Keratinocyte (primary cell): ENCODE results near the gene ZCCHC24. TPM values are rescaled to one million over a fixed set of nuclear protein-coding genes. Genes with fewer than 3 reads are reported as not detected.

ENCODE experiments used
- DNase-seq: peaks from one replicate; pipeline ENCODE4 v3.0.0-alpha.2; 2011; ENCODE audit warnings: low read depth, missing footprints, low spot score
- FAIRE-seq: peaks from 2 replicates; lab custom pipeline; 2011; peaks lifted over from hg19 to GRCh38; lab: Jason Lieb, UNC
- H2AFZ ChIP-seq: 2 replicates; pipeline ENCODE4 v1.6.0; 2012; ENCODE audit warnings: low read length, control low read depth, inconsistent platforms; ENCODE audit not compliant: control insufficient read depth
- H3K27ac ChIP-seq: 2 replicates; pipeline ENCODE4 v1.5.1; 2011; ENCODE audit warnings: low read length; ENCODE audit not compliant: control insufficient read depth, insufficient read depth
- H3K27me3 ChIP-seq: 3 replicates; pipeline ENCODE4 v1.6.0; 2011; ENCODE audit warnings: low read length; ENCODE audit not compliant: control insufficient read depth, insufficient read depth; ENCODE audit errors: extremely low read depth
- H3K36me3 ChIP-seq, 2 experiments: 2 replicates in 1 of 2; 3 replicates in 1 of 2; pipeline ENCODE4 v1.5.1; 2011; ENCODE audit warnings: low read length in 2 of 2, mild to moderate bottlenecking in 1 of 2; ENCODE audit not compliant: control insufficient read depth in 2 of 2, insufficient read depth in 2 of 2; ENCODE audit errors: extremely low read depth in 1 of 2
- H3K4me1 ChIP-seq: 3 replicates; pipeline ENCODE4 v1.5.1; 2011; ENCODE audit warnings: low read length; ENCODE audit not compliant: control insufficient read depth, insufficient read depth; ENCODE audit errors: extremely low read depth
- H3K4me2 ChIP-seq: 3 replicates; pipeline ENCODE4 v1.6.0; 2011; ENCODE audit warnings: low read depth, low read length; ENCODE audit not compliant: control insufficient read depth, insufficient read depth; ENCODE audit errors: extremely low read depth
- H3K4me3 ChIP-seq, 3 experiments: fragments of 200-600 bp in 1 of 3; sonication (generic) in 1 of 3; 2 replicates in 2 of 3; 3 replicates in 1 of 3; pipeline ENCODE4 v1.5.1; 2011 to 2016; ENCODE audit warnings: low read length in 3 of 3, mild to moderate bottlenecking in 3 of 3, control low read depth in 2 of 3, inconsistent platforms in 1 of 3, low read depth in 1 of 3, mixed read lengths in 1 of 3, mixed run types in 1 of 3, moderate library complexity in 1 of 3; ENCODE audit not compliant: control insufficient read depth in 2 of 3, insufficient read depth in 2 of 3; ENCODE audit errors: extremely low read depth in 1 of 3
- H3K79me2 ChIP-seq: 2 replicates; pipeline ENCODE4 v1.6.0; 2012; ENCODE audit warnings: low read length; ENCODE audit not compliant: control insufficient read depth, insufficient read depth
- H3K9ac ChIP-seq: 3 replicates; pipeline ENCODE4 v1.6.0; 2011; ENCODE audit warnings: low read length; ENCODE audit not compliant: control insufficient read depth, insufficient read depth; ENCODE audit errors: extremely low read depth
- H3K9me1 ChIP-seq: 3 replicates; pipeline ENCODE4 v1.6.0; 2011; ENCODE audit warnings: low read length; ENCODE audit not compliant: control insufficient read depth, insufficient read depth; ENCODE audit errors: extremely low read depth
- H3K9me3 ChIP-seq: 2 replicates; pipeline ENCODE4 v1.5.1; 2012; ENCODE audit warnings: low read depth, low read length; ENCODE audit not compliant: control insufficient read depth
- H4K20me1 ChIP-seq: 3 replicates; pipeline ENCODE4 v1.6.0; 2011; ENCODE audit warnings: low read length; ENCODE audit not compliant: control insufficient read depth, insufficient read depth; ENCODE audit errors: extremely low read depth
- EZH2 ChIP-seq: IDR thresholded peaks from one replicate; pipeline ENCODE4 v1.6.1; 2012; ENCODE audit warnings: inconsistent platforms, mild to moderate bottlenecking, low read length, moderate library complexity
- dilution Hi-C: fragments of 300-500 bp; cut with MboI; formaldehyde crosslinking; loops from one replicate; pipeline ENCODE4 v1.7.0; 2020; ENCODE audit warnings: low sequenced_read_pairs; ENCODE audit not compliant: extremely low pct_ligation_motif_present
- polyA plus RNA-seq, 5 experiments: library from polyadenylated mRNA; depleted of rRNA in 3 of 5; stranded (reverse) in 3 of 5; stranded (forward) in 1 of 5; unstranded in 1 of 5; fragments of >200 nt; gene quantifications; 1 replicate in 1 of 5; 2 replicates in 3 of 5; 3 replicates in 1 of 5; pipeline versions ENCODE4 v1.2.1 to v1.2.3, GENCODE V29; 2011 to 2012; ENCODE audit warnings: missing spikeins in 2 of 5, low read depth in 1 of 5, low replicate concordance in 1 of 5
- TF ChIP-seq, protein P1 (sequence below), 3 experiments: IDR thresholded peaks in 1 of 3; conservative IDR thresholded peaks in 1 of 3; optimal IDR thresholded peaks in 1 of 3; 2 replicates in 2 of 3; 3 replicates in 1 of 3; pipeline versions ENCODE3 to v1.5.1; 2011; ENCODE audit warnings: low read length in 3 of 3, mild to moderate bottlenecking in 3 of 3, moderate library complexity in 2 of 3, control low read depth in 1 of 3, inconsistent platforms in 1 of 3; ENCODE audit not compliant: insufficient read depth in 2 of 3; ENCODE audit errors: extremely low read depth in 1 of 3

ZCCHC24 gene
- polyA plus RNA-seq, 1 donor (not counting 4 experiments of a cell fraction or from before 2014, with no cell fraction given): 0.96 TPM

DNA sequence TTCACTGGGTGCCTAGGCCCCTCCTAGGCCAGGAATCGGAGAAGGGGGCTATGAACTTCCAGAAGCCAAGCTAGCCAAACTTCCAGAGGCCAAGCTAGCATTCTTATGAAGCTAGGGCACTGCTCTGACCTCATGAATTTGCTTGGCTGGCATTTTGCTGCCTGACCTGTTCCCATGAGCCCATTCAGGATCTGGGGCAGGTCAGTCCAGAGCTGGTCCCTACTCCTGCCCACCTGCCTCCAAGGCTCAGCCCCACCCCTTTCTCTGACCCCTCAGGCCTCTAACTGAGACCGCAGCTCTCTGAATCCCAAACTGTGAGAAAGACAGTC lies 99.4 kb downstream of the ZCCHC24 start:
- H3K9me1 ChIP-seq: peaks cover 5% of the 10 kb centered on the region
- dilution Hi-C loops: no loop called here
- H2AFZ ChIP-seq: no peak overlapping the region
- DNase-seq: no peak
- H3K4me3 ChIP-seq: no peak overlapping the region
- H3K4me1 ChIP-seq: peaks cover 30% of the 10 kb centered on the region
- TF ChIP-seq, protein P1, sequence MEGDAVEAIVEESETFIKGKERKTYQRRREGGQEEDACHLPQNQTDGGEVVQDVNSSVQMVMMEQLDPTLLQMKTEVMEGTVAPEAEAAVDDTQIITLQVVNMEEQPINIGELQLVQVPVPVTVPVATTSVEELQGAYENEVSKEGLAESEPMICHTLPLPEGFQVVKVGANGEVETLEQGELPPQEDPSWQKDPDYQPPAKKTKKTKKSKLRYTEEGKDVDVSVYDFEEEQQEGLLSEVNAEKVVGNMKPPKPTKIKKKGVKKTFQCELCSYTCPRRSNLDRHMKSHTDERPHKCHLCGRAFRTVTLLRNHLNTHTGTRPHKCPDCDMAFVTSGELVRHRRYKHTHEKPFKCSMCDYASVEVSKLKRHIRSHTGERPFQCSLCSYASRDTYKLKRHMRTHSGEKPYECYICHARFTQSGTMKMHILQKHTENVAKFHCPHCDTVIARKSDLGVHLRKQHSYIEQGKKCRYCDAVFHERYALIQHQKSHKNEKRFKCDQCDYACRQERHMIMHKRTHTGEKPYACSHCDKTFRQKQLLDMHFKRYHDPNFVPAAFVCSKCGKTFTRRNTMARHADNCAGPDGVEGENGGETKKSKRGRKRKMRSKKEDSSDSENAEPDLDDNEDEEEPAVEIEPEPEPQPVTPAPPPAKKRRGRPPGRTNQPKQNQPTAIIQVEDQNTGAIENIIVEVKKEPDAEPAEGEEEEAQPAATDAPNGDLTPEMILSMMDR (optimal IDR thresholded peaks at IDR 0.05 in 1 of 3, IDR thresholded peaks at IDR 0.05 in 1 of 3, conservative IDR thresholded peaks at IDR 0.05 in 1 of 3; ENCODE audit: extremely low read depth in 1 of 3, insufficient read depth in 2 of 3, low read length in 3 of 3): no peak
- TF ChIP-seq EZH2: no peak
- peaks cover 33% of the 10 kb centered on the region for H3K79me2 ChIP-seq
- no peaks in the 10 kb centered on the region for H3K9me3 ChIP-seq
- peaks cover 20 to 25% of the 10 kb centered on the region in 2 experiments for H3K36me3 ChIP-seq
- no peak overlapping the region for H3K9ac ChIP-seq
- no peak overlapping the region for H3K4me2 ChIP-seq
- peaks cover 12% of the 10 kb centered on the region for H4K20me1 ChIP-seq
- no peak overlapping the region for H3K27ac ChIP-seq
- no peaks in the 10 kb centered on the region for H3K27me3 ChIP-seq
- no peak for FAIRE-seq

DNA sequence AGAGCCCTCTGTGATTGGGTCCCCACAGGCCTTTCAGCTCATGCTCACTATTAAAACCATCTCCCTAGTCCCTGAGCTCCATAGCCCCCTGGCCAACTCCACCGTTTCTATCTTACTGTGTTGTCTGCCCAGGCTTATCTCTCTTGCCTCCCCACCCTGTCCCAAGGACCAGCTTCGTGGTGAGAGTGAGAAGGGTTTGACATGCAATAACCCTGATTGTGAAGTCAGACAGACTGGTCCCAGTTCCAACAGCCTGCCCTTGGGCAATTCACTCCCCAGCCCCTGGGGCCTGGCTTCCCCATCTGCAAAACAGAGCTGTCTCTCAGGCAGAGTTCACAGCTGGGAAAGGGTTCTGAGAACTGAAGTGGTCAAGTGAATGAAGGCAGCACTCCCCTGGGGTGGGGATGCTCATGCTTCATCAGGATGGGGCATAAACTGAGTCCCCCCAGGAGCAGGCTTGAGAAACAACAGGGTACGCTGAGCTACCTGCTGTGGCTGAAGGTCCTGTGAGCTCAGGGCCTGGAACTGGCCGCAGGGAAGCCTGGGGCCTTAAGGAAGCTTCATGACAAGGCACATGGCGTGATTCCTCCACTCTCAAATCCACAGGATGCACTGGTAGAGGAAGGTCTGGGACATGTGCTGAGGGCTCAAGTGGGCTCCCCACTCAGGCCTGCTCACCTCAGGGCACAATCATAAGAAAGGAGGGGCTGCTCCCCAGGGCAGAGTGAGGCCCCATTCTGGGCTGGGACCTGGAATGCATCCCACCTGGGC lies 100.0 kb downstream of the ZCCHC24 start:
- Histone ChIP-seq H3K9me3 (no peaks in the 10 kb centered on the region), H3K4me3 (no peak overlapping the region), H2AFZ (no peak overlapping the region), H3K4me1 (peaks cover 30% of the 10 kb centered on the region), H3K79me2 (peaks cover 31% of the 10 kb centered on the region), H3K36me3 (peaks cover 15 to 20% of the 10 kb centered on the region in 2 experiments), H4K20me1 (peaks cover 12% of the 10 kb centered on the region), H3K9ac (no peak overlapping the region), H3K27ac (no peak overlapping the region), H3K27me3 (no peaks in the 10 kb centered on the region), H3K9me1 (peaks cover 4% of the 10 kb centered on the region), H3K4me2 (no peak overlapping the region)
- TF ChIP-seq, protein P1 (optimal IDR thresholded peaks at IDR 0.05 in 1 of 3, IDR thresholded peaks at IDR 0.05 in 1 of 3, conservative IDR thresholded peaks at IDR 0.05 in 1 of 3; ENCODE audit: extremely low read depth in 1 of 3, insufficient read depth in 2 of 3, low read length in 3 of 3): no peak
- no peak for TF ChIP-seq EZH2
- FAIRE-seq (no peak), DNase-seq (no peak)
- dilution Hi-C loops: no loop called here
